ENCODE measurements around the gene NFIB. TPM values are rescaled to one million over a fixed set of nuclear protein-coding genes. Genes with fewer than 3 reads are reported as not detected.
A peak's percentile ranks its signal among the peaks of the same experiment; 100 is the strongest.

NFIB gene
- polyA plus RNA-seq, 1 donor (not counting 4 experiments of a cell fraction or from before 2014, with no cell fraction given) = 8.9 TPM

GRCh38 chr9:14306188-14306587, 7.8 kb downstream of the NFIB start:
- H3K9ac ChIP-seq (ENCODE audit: control insufficient read depth, extremely low read depth, insufficient read depth, low read length) = peak overlapping the region; percentile 75
- FAIRE-seq = no peak

GRCh38 chr9:14304259-14304658, 9.7 kb downstream of the NFIB start:
- FAIRE-seq = no peak
- Histone ChIP-seq H3K27ac (ENCODE audit: control insufficient read depth, insufficient read depth, low read length) (no peak overlapping the region), H3K9me3 (ENCODE audit: control insufficient read depth, low read depth, low read length) (no peaks in the 10 kb centered on the region), H3K27me3 (ENCODE audit: control insufficient read depth, extremely low read depth, insufficient read depth, low read length) (no peaks in the 10 kb centered on the region), H3K4me3 (ENCODE audit: control insufficient read depth in 2 of 3, extremely low read depth in 1 of 3, insufficient read depth in 2 of 3, low read depth in 1 of 3, low read length in 3 of 3) (no peak overlapping the region), H3K9me1 (ENCODE audit: control insufficient read depth, extremely low read depth, insufficient read depth, low read length) (no peaks in the 10 kb centered on the region), H3K4me2 (ENCODE audit: control insufficient read depth, extremely low read depth, insufficient read depth, low read depth, low read length) (no peak overlapping the region), H2AFZ (ENCODE audit: control insufficient read depth, low read length) (no peak overlapping the region), H3K36me3 (ENCODE audit: control insufficient read depth in 2 of 2, extremely low read depth in 1 of 2, insufficient read depth in 2 of 2, low read length in 2 of 2) (peaks cover 0 to 12% of the 10 kb centered on the region in 2 experiments), H3K4me1 (ENCODE audit: control insufficient read depth, extremely low read depth, insufficient read depth, low read length) (peaks cover 44% of the 10 kb centered on the region), H3K9ac (ENCODE audit: control insufficient read depth, extremely low read depth, insufficient read depth, low read length) (no peak overlapping the region), H4K20me1 (ENCODE audit: control insufficient read depth, extremely low read depth, insufficient read depth, low read length) (no peaks in the 10 kb centered on the region), H3K79me2 (ENCODE audit: control insufficient read depth, insufficient read depth, low read length) (peaks cover 81% of the 10 kb centered on the region)
- dilution Hi-C loops (cut with MboI; ENCODE audit: extremely low pct_ligation_motif_present, low sequenced_read_pairs) = no loop called here
- DNase-seq (ENCODE audit: low read depth, low spot score) = no peak
- no peak for TF ChIP-seq EZH2 (IDR thresholded peaks at IDR 0.05; ENCODE audit: low read length)
- TF ChIP-seq, protein P1, sequence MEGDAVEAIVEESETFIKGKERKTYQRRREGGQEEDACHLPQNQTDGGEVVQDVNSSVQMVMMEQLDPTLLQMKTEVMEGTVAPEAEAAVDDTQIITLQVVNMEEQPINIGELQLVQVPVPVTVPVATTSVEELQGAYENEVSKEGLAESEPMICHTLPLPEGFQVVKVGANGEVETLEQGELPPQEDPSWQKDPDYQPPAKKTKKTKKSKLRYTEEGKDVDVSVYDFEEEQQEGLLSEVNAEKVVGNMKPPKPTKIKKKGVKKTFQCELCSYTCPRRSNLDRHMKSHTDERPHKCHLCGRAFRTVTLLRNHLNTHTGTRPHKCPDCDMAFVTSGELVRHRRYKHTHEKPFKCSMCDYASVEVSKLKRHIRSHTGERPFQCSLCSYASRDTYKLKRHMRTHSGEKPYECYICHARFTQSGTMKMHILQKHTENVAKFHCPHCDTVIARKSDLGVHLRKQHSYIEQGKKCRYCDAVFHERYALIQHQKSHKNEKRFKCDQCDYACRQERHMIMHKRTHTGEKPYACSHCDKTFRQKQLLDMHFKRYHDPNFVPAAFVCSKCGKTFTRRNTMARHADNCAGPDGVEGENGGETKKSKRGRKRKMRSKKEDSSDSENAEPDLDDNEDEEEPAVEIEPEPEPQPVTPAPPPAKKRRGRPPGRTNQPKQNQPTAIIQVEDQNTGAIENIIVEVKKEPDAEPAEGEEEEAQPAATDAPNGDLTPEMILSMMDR (optimal IDR thresholded peaks at IDR 0.05 in 1 of 3, IDR thresholded peaks at IDR 0.05 in 1 of 3, conservative IDR thresholded peaks at IDR 0.05 in 1 of 3; ENCODE audit: extremely low read depth in 1 of 3, insufficient read depth in 2 of 3, low read length in 3 of 3) = no peak

More at GRCh38 chr9:14306188-14306587, 7.8 kb downstream of the NFIB start:
- Histone ChIP-seq H3K4me2 (ENCODE audit: control insufficient read depth, extremely low read depth, insufficient read depth, low read depth, low read length) (peak overlapping the region; percentile 96), H2AFZ (ENCODE audit: control insufficient read depth, low read length) (no peak overlapping the region), H3K27me3 (ENCODE audit: control insufficient read depth, extremely low read depth, insufficient read depth, low read length) (no peaks in the 10 kb centered on the region), H3K9me3 (ENCODE audit: control insufficient read depth, low read depth, low read length) (no peaks in the 10 kb centered on the region), H3K79me2 (ENCODE audit: control insufficient read depth, insufficient read depth, low read length) (peaks cover 86% of the 10 kb centered on the region), H3K36me3 (ENCODE audit: control insufficient read depth in 2 of 2, extremely low read depth in 1 of 2, insufficient read depth in 2 of 2, low read length in 2 of 2) (peaks cover 0 to 12% of the 10 kb centered on the region in 2 experiments), H4K20me1 (ENCODE audit: control insufficient read depth, extremely low read depth, insufficient read depth, low read length) (no peaks in the 10 kb centered on the region), H3K4me3 (ENCODE audit: control insufficient read depth in 2 of 3, extremely low read depth in 1 of 3, insufficient read depth in 2 of 3, low read depth in 1 of 3, low read length in 3 of 3) (peak overlapping the region in 2 of 3 experiments; percentile 66 to 86), H3K9me1 (ENCODE audit: control insufficient read depth, extremely low read depth, insufficient read depth, low read length) (no peaks in the 10 kb centered on the region), H3K27ac (ENCODE audit: control insufficient read depth, insufficient read depth, low read length) (peak overlapping the region; percentile 83), H3K4me1 (ENCODE audit: control insufficient read depth, extremely low read depth, insufficient read depth, low read length) (peaks cover 41% of the 10 kb centered on the region)
- TF ChIP-seq, protein P1 (optimal IDR thresholded peaks at IDR 0.05 in 1 of 3, IDR thresholded peaks at IDR 0.05 in 1 of 3, conservative IDR thresholded peaks at IDR 0.05 in 1 of 3; ENCODE audit: extremely low read depth in 1 of 3, insufficient read depth in 2 of 3, low read length in 3 of 3) = no peak
- no peak for TF ChIP-seq EZH2 (IDR thresholded peaks at IDR 0.05; ENCODE audit: low read length)
- dilution Hi-C loops (cut with MboI; ENCODE audit: extremely low pct_ligation_motif_present, low sequenced_read_pairs) = no loop called here
- DNase-seq (ENCODE audit: low read depth, low spot score) = no peak

Data from keratinocyte (primary cell).